BJ (cell line): Measurements from ENCODE around the gene NMNAT3. TPM values are rescaled to one million over a fixed set of nuclear protein-coding genes. Genes with fewer than 3 reads are reported as not detected.

Experiments
- CTCF ChIA-PET: fragments of 350-600 bp; formaldehyde crosslinking; extraction: SDS; loops from one replicate; lab custom pipeline; 2021; ENCODE audit warnings: antibody characterized with exemption, inconsistent platforms; lab: Yijun Ruan, JAX
- POLR2A ChIA-PET: fragments of 300-600 bp; sonication (Branson Sonifier 250); formaldehyde crosslinking; extraction: SDS; loops from one replicate; lab custom pipeline; 2021; ENCODE audit warnings: antibody characterized with exemption; lab: Charles Lee
- DNase-seq: peaks from one replicate; pipeline ENCODE4 v3.0.0-alpha.2; 2011; ENCODE audit warnings: low read depth
- H3K27me3 ChIP-seq: 2 replicates; pipeline ENCODE4 v1.6.0; 2011; ENCODE audit warnings: low read length; ENCODE audit not compliant: control insufficient read depth, insufficient read depth
- H3K36me3 ChIP-seq: 2 replicates; pipeline ENCODE4 v1.5.1; 2011; ENCODE audit warnings: low read length; ENCODE audit not compliant: control insufficient read depth, insufficient read depth
- H3K4me3 ChIP-seq: 2 replicates; pipeline ENCODE4 v1.5.1; 2011; ENCODE audit warnings: low read depth, mild to moderate bottlenecking, control low read depth, low read length
- CTCF ChIP-seq: IDR thresholded peaks from 2 replicates; pipeline ENCODE4 v1.5.1; 2011; ENCODE audit warnings: low read depth, mild to moderate bottlenecking, control low read depth, inconsistent platforms, low read length, moderate library complexity; ENCODE audit not compliant: insufficient read depth
- polyA plus RNA-seq: library from polyadenylated mRNA; depleted of rRNA; stranded (reverse); fragments of >200 nt; gene quantifications from 2 replicates; pipeline ENCODE4 v1.2.3, GENCODE V29; 2011

NMNAT3 gene
- polyA plus RNA-seq, 1 experiment, result 0.61 TPM

- POLR2A ChIA-PET, result no interaction called here
- no peaks in the 10 kb centered on the region; the same call in 1 of the 2 replicates for H3K27me3 ChIP-seq
- TF ChIP-seq CTCF, result no peak
- no peaks in the 10 kb centered on the region for H3K36me3 ChIP-seq
- no peak for DNase-seq
- H3K4me3 ChIP-seq, result no peak overlapping the region
- CTCF ChIA-PET, result interaction anchor here (1.1 kb wide), 1 partner anchor 9 kb away, joined by 3 read pairs; no protein-coding TSS in a partner anchor
Observed at GRCh38 chr3:139528281-139528680, 149.5 kb downstream of the NMNAT3 start.

GRCh38 chr3:139527265-139527664 is 150.5 kb downstream of the NMNAT3 start:
- Histone ChIP-seq H3K27me3 (no peaks in the 10 kb centered on the region; the same call in 1 of the 2 replicates), H3K36me3 (no peaks in the 10 kb centered on the region), H3K4me3 (no peak overlapping the region)
- POLR2A ChIA-PET, result no interaction called here
- no peak for DNase-seq
- CTCF ChIA-PET, result no interaction called here
- no peak for TF ChIP-seq CTCF

GRCh38 chr3:139526146-139526545 is 151.6 kb downstream of the NMNAT3 start:
- no peaks in the 10 kb centered on the region for H3K36me3 ChIP-seq
- DNase-seq, result no peak
- H3K27me3 ChIP-seq, result no peaks in the 10 kb centered on the region; the same call in 1 of the 2 replicates
- CTCF ChIA-PET, result no interaction called here
- H3K4me3 ChIP-seq, result no peak overlapping the region
- no peak for TF ChIP-seq CTCF
- POLR2A ChIA-PET, result no interaction called here

- DNase-seq, result no peak
- H3K4me3 ChIP-seq, result no peak overlapping the region
- no peaks in the 10 kb centered on the region for H3K36me3 ChIP-seq
- TF ChIP-seq CTCF, result no peak
- CTCF ChIA-PET, result no interaction called here
- H3K27me3 ChIP-seq, result no peaks in the 10 kb centered on the region; the same call in 1 of the 2 replicates
- POLR2A ChIA-PET, result no interaction called here
Observed at GRCh38 chr3:139524841-139525636, 152.7 kb downstream of the NMNAT3 start.

GRCh38 chr3:139523718-139524117 is 154.1 kb downstream of the NMNAT3 start:
- ChIA-PET CTCF (interaction anchor here (1.3 kb wide), 1 partner anchor 8 kb away, joined by 4 read pairs; no protein-coding TSS in a partner anchor), POLR2A (no interaction called here)
- TF ChIP-seq CTCF, result no peak
- no peaks in the 10 kb centered on the region; the same call in 1 of the 2 replicates for H3K27me3 ChIP-seq
- H3K4me3 ChIP-seq, result no peak overlapping the region
- no peak for DNase-seq
- no peaks in the 10 kb centered on the region for H3K36me3 ChIP-seq
